DOHH2 (cell line): ENCODE results near the gene NAA50.

ENCODE experiments used
- CTCF ChIP-seq: fragments of 200-600 bp; sonication (generic); IDR thresholded peaks from one replicate; pipeline ENCODE4 v1.5.1; 2014; ENCODE audit warnings: antibody characterized with exemption, mild to moderate bottlenecking, low read depth, low read length; ENCODE audit not compliant: poor library complexity, severe bottlenecking
- EZH2phosphoT487 ChIP-seq: fragments of 200-600 bp; sonication (generic); IDR thresholded peaks from 2 replicates; pipeline ENCODE4 v1.6.1; 2017; ENCODE audit warnings: borderline replicate concordance, mild to moderate bottlenecking, antibody characterized with exemption, low read length, moderate library complexity, mixed read lengths

- no peak for TF ChIP-seq CTCF
- no peak for TF ChIP-seq EZH2phosphoT487
Observed at GRCh38 chr3:113696658-113697499, 49.2 kb downstream of the NAA50 start.
